Endodermal cell (in vitro differentiated cells): ENCODE data around the gene BEST3. TPM values are rescaled to one million over a fixed set of nuclear protein-coding genes. Genes with fewer than 3 reads are reported as not detected.

ENCODE experiments used
- DNase-seq: peaks from one replicate; pipeline ENCODE4 v3.0.0-alpha.2; 2017
- H3K27ac ChIP-seq: 2 replicates; pipeline ENCODE4 v1.5.1; 2013; ENCODE audit warnings: mild to moderate bottlenecking, low read depth, low read length, moderate library complexity
- H3K27me3 ChIP-seq: 2 replicates; pipeline ENCODE4 v1.6.1; 2013; ENCODE audit warnings: mild to moderate bottlenecking, low read length, moderate library complexity; ENCODE audit not compliant: insufficient read depth, control insufficient read depth, poor library complexity, severe bottlenecking
- H3K36me3 ChIP-seq: 2 replicates; pipeline ENCODE4 v1.7.0; 2013; ENCODE audit warnings: mild to moderate bottlenecking, low read length, moderate library complexity; ENCODE audit not compliant: control insufficient read depth, insufficient read depth
- H3K4me1 ChIP-seq: one replicate; pipeline ENCODE4 v1.7.0; 2013; ENCODE audit warnings: low read length; ENCODE audit not compliant: control insufficient read depth, insufficient read depth
- H3K4me3 ChIP-seq: 2 replicates; pipeline ENCODE4 v1.5.1; 2013; ENCODE audit warnings: mild to moderate bottlenecking, low read length, moderate library complexity
- H3K9ac ChIP-seq: 2 replicates; pipeline ENCODE4 v1.6.1; 2013; ENCODE audit warnings: mild to moderate bottlenecking, low read length, moderate library complexity; ENCODE audit not compliant: poor library complexity, severe bottlenecking; ENCODE audit errors: extremely low read depth
- H3K9me3 ChIP-seq: 2 replicates; pipeline ENCODE4 v1.6.1; 2013; ENCODE audit warnings: mild to moderate bottlenecking, low read length, moderate library complexity; ENCODE audit not compliant: control insufficient read depth
- H3K27ac Mint-ChIP-seq: 2 replicates; pipeline ENCODE4 v1.8.0; 2020; ENCODE audit warnings: mixed read lengths
- H3K27me3 Mint-ChIP-seq: 2 replicates; pipeline ENCODE4 v1.8.0; 2021; ENCODE audit warnings: mild to moderate bottlenecking, mixed read lengths; ENCODE audit not compliant: insufficient read depth
- H3K36me3 Mint-ChIP-seq: 2 replicates; pipeline ENCODE4 v1.8.0; 2020; ENCODE audit warnings: low read depth, mixed read lengths
- H3K4me1 Mint-ChIP-seq: 2 replicates; pipeline ENCODE4 v1.8.0; 2020; ENCODE audit warnings: mixed read lengths
- H3K4me3 Mint-ChIP-seq: 2 replicates; pipeline ENCODE4 v1.8.0; 2020; ENCODE audit warnings: mild to moderate bottlenecking, moderate library complexity, mixed read lengths
- H3K9me3 Mint-ChIP-seq: 2 replicates; pipeline ENCODE4 v1.8.0; 2020; ENCODE audit warnings: mild to moderate bottlenecking, mixed read lengths
- whole genome bisulfite sequencing, 2 experiments: methylation state at CpG; one replicate each; pipeline versions ENCODE4 v1.1.5 to v1.1.7; 2013; ENCODE audit warnings: missing lambda C conversion rate in 2 of 2, mixed read lengths in 1 of 2; ENCODE audit not compliant: insufficient coverage in 1 of 2, insufficient read length in 1 of 2; 5-methylcytosine and 5-hydroxymethylcytosine counted together
- total RNA-seq, 2 donors: library from RNA; stranded (reverse); fragmentation: NEBNext Ultra II Directional in 1 of 2; extraction: Animal tissue kit (Norgen Biotek cat#: 25700) in 1 of 2; gene quantifications; 2 replicates in 1 of 2; 3 replicates in 1 of 2; pipeline ENCODE4 v1.2.1, GENCODE V29; 2021
- TF ChIP-seq, protein P1 (sequence below): fragments of 200-600 bp; sonication (generic); conservative IDR thresholded peaks from 2 replicates; pipeline ENCODE4 v1.5.0; 2021; ENCODE audit warnings: antibody characterized with exemption, mild to moderate bottlenecking

The BEST3 gene
- total RNA-seq, 2 donors from 2014 or later, result not detected

DNA sequence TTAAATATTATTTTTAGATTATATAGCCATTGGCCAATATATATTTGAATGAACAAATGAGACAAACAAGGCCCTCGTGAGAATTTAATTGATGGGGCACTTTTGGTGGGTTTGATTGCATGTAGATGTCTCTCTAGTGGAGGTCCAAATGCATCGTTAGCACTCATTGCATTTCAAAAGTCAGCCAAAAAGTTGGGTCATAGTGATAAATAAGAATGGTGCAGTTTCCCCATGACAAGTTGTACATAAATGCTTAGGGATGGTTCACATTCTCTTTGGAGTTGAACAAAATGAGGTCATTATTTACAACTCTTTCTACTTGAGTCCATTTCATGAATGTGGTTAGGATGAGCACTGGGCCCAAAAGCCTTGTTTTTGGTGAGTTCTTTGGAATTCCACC, 1.0 kb downstream of the BEST3 start:
- no peak for DNase-seq
- H3K9ac ChIP-seq, result no peak overlapping the region
- H3K4me3 ChIP-seq, result no peak overlapping the region
- Mint-ChIP-seq H3K27ac (no peak overlapping the region), H3K4me3 (no peak overlapping the region), H3K27me3 (no peaks in the 10 kb centered on the region), H3K9me3 (no peaks in the 10 kb centered on the region), H3K4me1 (peaks cover 5% of the 10 kb centered on the region), H3K36me3 (no peaks in the 10 kb centered on the region)
- no peaks in the 10 kb centered on the region for H3K9me3 ChIP-seq
- H3K27ac ChIP-seq, result no peak overlapping the region
- no peaks in the 10 kb centered on the region for H3K36me3 ChIP-seq
- TF ChIP-seq, protein P1, sequence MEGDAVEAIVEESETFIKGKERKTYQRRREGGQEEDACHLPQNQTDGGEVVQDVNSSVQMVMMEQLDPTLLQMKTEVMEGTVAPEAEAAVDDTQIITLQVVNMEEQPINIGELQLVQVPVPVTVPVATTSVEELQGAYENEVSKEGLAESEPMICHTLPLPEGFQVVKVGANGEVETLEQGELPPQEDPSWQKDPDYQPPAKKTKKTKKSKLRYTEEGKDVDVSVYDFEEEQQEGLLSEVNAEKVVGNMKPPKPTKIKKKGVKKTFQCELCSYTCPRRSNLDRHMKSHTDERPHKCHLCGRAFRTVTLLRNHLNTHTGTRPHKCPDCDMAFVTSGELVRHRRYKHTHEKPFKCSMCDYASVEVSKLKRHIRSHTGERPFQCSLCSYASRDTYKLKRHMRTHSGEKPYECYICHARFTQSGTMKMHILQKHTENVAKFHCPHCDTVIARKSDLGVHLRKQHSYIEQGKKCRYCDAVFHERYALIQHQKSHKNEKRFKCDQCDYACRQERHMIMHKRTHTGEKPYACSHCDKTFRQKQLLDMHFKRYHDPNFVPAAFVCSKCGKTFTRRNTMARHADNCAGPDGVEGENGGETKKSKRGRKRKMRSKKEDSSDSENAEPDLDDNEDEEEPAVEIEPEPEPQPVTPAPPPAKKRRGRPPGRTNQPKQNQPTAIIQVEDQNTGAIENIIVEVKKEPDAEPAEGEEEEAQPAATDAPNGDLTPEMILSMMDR, result no peak
- H3K27me3 ChIP-seq, result no peaks in the 10 kb centered on the region
- H3K4me1 ChIP-seq, result peaks cover 3% of the 10 kb centered on the region
- WGBS, 2 experiments, result 89% methylated on average over 2 of the region's 2 CpGs; no CpG with 5 or more reads in 1 of the 2 experiments

DNA sequence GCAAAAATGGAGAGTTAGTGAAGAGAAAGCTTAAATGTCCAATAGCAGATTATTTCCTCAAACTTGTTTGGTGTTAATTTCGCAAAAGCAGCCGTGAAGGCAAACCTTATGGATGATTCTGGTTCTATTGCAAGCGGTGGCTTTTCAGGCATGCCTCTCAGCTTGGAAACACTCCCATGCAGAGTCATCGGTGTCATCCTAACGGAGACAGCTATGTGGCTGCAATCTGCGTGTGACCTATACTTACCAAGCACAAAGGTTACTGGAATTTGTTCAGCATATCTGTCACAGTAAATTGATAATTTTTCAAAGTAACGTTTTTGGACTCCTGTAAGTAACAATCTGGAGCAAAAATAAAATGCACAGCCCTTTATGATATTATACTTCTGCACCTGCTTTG, 5.0 kb downstream of the BEST3 start:
- H3K9ac ChIP-seq, result no peak overlapping the region
- TF ChIP-seq, protein P1, result no peak
- H3K27ac Mint-ChIP-seq, result no peak overlapping the region
- no peak overlapping the region for H3K4me3 Mint-ChIP-seq
- no peaks in the 10 kb centered on the region for H3K27me3 ChIP-seq
- no peak overlapping the region for H3K27ac ChIP-seq
- H3K9me3 ChIP-seq, result no peaks in the 10 kb centered on the region
- H3K27me3 Mint-ChIP-seq, result no peaks in the 10 kb centered on the region
- 83% methylated on average over 7 of the region's 7 CpGs for WGBS, 2 experiments
- H3K4me1 Mint-ChIP-seq, result peaks cover 14% of the 10 kb centered on the region
- no peak overlapping the region for H3K4me3 ChIP-seq
- DNase-seq, result no peak
- no peaks in the 10 kb centered on the region for H3K36me3 ChIP-seq
- H3K4me1 ChIP-seq, result peaks cover 3% of the 10 kb centered on the region
- no peaks in the 10 kb centered on the region for H3K9me3 Mint-ChIP-seq
- no peaks in the 10 kb centered on the region for H3K36me3 Mint-ChIP-seq

DNA sequence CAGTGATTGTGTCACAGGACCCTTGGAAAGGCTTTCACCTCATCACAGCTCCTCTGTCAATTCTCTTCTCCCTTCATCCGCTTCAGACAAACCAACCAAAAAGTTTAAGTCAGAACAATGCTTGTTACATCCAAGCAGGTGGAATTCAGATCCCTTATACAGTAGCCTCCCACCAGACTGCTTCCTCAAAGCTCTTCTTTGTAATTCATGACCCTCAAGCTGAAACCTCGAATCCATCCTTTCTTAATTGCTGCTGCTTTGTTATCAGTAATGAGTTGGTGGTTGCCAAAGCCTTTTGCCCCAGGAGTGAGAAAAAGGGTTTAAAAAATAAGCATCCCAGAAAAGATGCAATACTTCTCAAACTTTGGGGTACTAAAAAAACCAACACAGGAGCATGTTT, 9.5 kb downstream of the BEST3 start:
- Histone ChIP-seq H3K27ac (no peak overlapping the region), H3K4me1 (no peaks in the 10 kb centered on the region), H3K9ac (no peak overlapping the region), H3K4me3 (no peak overlapping the region), H3K27me3 (no peaks in the 10 kb centered on the region), H3K36me3 (no peaks in the 10 kb centered on the region), H3K9me3 (no peaks in the 10 kb centered on the region)
- no peak overlapping the region for H3K4me3 Mint-ChIP-seq
- TF ChIP-seq, protein P1, result no peak
- no peak overlapping the region for H3K27ac Mint-ChIP-seq
- peak; percentile 57 for DNase-seq
- peaks cover 13% of the 10 kb centered on the region for H3K4me1 Mint-ChIP-seq
- whole genome bisulfite sequencing, 2 experiments, result 0 to 51% methylated on average over 1 to 2 of the region's 2 CpGs
- no peaks in the 10 kb centered on the region for H3K27me3 Mint-ChIP-seq
- H3K9me3 Mint-ChIP-seq, result no peaks in the 10 kb centered on the region
- H3K36me3 Mint-ChIP-seq, result no peaks in the 10 kb centered on the region
